ENCODE results near the gene CRY1.

The CRY1 gene

DNA sequence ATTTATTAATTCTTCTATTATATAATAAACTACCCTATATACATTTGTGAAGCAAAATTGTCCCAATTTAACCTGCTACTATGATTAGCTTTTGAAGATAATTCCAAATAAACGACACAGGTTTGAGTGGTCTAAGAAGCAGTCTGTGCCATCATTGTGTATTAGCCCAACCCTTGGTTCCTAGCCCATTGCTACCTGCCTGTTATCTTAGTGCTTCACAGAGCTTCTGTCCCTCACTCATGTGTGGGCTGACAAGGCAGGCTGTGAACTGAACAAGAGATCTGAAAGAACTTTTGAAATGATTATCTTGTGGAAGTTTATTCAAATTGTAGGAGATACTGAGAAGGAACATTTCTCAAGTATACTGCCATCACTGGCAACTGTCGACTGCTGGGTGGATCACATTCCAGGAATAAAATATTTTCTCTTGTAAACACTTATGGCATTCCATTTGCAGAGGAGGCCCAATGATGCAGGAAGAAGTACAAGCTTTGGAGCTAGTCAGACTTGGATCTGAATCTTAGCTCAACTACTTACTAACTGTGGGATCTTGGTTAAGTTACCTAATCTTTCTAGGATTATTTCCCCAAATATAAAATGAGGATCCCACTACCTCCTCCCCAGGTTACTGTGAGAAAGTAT is 98.6 kb downstream of the CRY1 start:
- DNase-seq (ENCODE audit: low read depth) = peak; percentile 79
- Histone ChIP-seq H3K27me3 (replicated peaks; ENCODE audit: control insufficient read depth, insufficient read depth, low read length) (no peaks in the 10 kb centered on the region), H3K4me1 (ENCODE audit: control insufficient read depth, insufficient read depth, low read length) (peaks cover 21% of the 10 kb centered on the region), H3K9me3 (ENCODE audit: control insufficient read depth, low read length) (no peaks in the 10 kb centered on the region), H3K36me3 (ENCODE audit: control insufficient read depth, insufficient read depth, low read length, severe bottlenecking) (peaks cover 8% of the 10 kb centered on the region), H3K9ac (ENCODE audit: low read length) (peak overlapping the region; percentile 27), H3K4me3 (ENCODE audit: low read length) (no peak overlapping the region)

DNA sequence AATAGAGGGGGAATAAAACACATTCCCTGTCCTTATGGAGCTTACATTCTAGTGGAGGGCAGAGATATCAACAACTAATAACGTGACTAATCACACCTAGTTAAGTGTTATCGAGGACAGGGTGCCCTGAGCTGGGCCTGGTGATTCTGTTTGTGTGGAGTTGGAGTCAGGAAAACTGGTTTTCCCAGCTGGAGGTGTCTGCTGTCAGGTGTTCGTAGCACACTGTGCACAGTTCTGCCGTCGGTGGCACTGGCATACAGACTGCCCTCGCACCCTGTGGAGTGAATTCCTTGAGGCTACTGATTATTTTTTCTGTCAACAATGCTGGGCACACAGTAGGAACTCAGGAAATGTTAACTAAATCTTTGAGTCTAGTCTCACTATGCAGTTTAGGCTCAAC is 105.5 kb downstream of the CRY1 start:
- no peak for DNase-seq (ENCODE audit: low read depth)
- Histone ChIP-seq H3K9me3 (ENCODE audit: control insufficient read depth, low read length) (no peaks in the 10 kb centered on the region), H3K4me1 (ENCODE audit: control insufficient read depth, insufficient read depth, low read length) (peaks cover 35% of the 10 kb centered on the region), H3K4me3 (ENCODE audit: low read length) (peak overlapping the region; percentile 93), H3K36me3 (ENCODE audit: control insufficient read depth, insufficient read depth, low read length, severe bottlenecking) (peaks cover 13% of the 10 kb centered on the region), H3K9ac (ENCODE audit: low read length) (peak overlapping the region; percentile 66), H3K27me3 (replicated peaks; ENCODE audit: control insufficient read depth, insufficient read depth, low read length) (no peaks in the 10 kb centered on the region)

DNA sequence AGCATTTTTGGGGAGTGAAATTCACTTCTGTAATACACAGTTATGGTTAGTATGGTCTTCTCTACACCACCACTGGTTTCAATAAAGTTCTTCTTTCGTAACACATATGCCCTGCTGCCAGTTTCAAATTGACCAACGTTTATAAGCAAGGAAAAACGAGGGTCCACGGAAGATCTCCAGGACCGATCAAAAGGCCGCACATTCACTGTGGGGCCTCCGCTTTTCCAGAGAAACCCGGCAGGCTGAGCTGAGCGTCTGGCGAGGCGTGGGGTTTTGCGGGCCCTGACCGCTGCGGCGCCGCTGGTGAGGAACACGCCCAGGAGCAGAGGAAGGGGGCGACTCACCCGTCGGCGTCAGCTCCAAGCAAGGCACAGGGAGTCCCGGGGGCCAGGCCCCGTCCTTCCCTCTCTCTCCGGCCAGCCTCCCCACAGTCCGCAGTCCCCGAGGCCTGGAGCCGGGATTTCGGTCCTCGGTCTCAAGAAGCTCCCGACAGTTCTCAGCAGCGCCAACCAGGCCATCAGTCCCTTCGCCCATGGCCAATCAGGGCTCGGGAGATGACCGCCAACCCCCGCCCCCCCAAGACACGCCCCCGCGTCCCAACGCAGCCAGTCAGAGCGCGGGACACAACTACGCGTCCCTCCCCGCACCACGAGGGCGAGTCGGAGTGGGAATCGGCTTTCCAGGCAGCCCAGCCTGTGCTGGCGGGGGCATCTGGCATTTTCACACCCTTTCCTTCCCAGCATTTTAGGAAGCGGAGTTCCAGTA is 106.5 kb downstream of the CRY1 start, which contains the start of gene MTERF2:
MTERF2 (minus strand) TSS at position 522 of the 765 bp plus-strand sequence. CDS start 8,432 bp downstream, outside the sequence.
- Histone ChIP-seq H3K4me1 (ENCODE audit: control insufficient read depth, insufficient read depth, low read length) (peaks cover 40% of the 10 kb centered on the region), H3K4me3 (ENCODE audit: low read length) (peak within 1 kb of the TSS; percentile 93), H3K27me3 (replicated peaks; ENCODE audit: control insufficient read depth, insufficient read depth, low read length) (no peaks in the 10 kb centered on the region), H3K36me3 (ENCODE audit: control insufficient read depth, insufficient read depth, low read length, severe bottlenecking) (peaks cover 16% of the 10 kb centered on the region), H3K9ac (ENCODE audit: low read length) (peak within 1 kb of the TSS; percentile 95), H3K9me3 (ENCODE audit: control insufficient read depth, low read length) (no peaks in the 10 kb centered on the region)
- peak; percentile 99 for DNase-seq (ENCODE audit: low read depth)

DNA sequence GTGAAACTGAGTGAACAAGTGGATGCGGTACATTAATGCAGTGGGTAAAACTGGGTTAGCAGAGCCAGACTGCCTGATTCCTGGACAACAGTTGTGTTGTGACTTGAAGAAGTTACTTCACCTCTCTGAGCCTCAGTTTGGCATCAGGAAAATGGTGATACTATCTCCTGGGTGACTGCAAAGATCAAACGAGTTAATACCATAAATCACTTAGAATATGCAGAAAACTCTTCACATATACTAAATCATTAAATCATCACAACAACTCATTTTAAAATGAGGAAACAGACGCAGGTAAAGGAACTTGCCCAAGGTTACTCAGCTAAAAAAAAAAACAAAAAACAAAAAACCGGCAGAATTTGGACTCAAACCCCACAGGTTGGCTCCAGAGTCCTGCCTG is 107.2 kb downstream of the CRY1 start:
- Histone ChIP-seq H3K9ac (ENCODE audit: low read length) (peak overlapping the region; percentile 95), H3K9me3 (ENCODE audit: control insufficient read depth, low read length) (no peaks in the 10 kb centered on the region), H3K4me3 (ENCODE audit: low read length) (peak overlapping the region; percentile 93), H3K4me1 (ENCODE audit: control insufficient read depth, insufficient read depth, low read length) (peaks cover 47% of the 10 kb centered on the region), H3K27me3 (replicated peaks; ENCODE audit: control insufficient read depth, insufficient read depth, low read length) (no peaks in the 10 kb centered on the region), H3K36me3 (ENCODE audit: control insufficient read depth, insufficient read depth, low read length, severe bottlenecking) (peaks cover 16% of the 10 kb centered on the region)
- no peak for DNase-seq (ENCODE audit: low read depth)

DNA sequence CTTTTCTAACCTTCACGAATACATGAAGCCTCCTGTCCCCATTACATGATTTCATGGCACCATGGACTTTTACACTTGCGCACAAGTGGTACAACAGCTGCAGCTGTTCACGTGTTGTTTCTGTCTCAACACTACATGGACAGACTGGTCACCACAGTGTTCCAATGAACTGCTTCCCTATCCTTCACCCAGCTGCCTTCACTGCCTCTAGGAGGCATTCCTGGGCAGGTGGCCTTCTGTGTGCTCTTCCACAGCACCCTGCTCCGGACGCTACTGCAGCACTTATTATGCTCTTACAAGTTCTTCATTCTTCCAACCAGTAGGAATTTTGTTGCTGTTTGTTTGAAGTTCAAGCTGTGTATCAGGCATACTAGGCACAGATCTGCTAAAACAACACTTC is 107.9 kb downstream of the CRY1 start:
- Histone ChIP-seq H3K36me3 (ENCODE audit: control insufficient read depth, insufficient read depth, low read length, severe bottlenecking) (peaks cover 16% of the 10 kb centered on the region), H3K27me3 (replicated peaks; ENCODE audit: control insufficient read depth, insufficient read depth, low read length) (no peaks in the 10 kb centered on the region), H3K4me3 (ENCODE audit: low read length) (peak overlapping the region; percentile 93), H3K9me3 (ENCODE audit: control insufficient read depth, low read length) (no peaks in the 10 kb centered on the region), H3K4me1 (ENCODE audit: control insufficient read depth, insufficient read depth, low read length) (peaks cover 50% of the 10 kb centered on the region), H3K9ac (ENCODE audit: low read length) (peak overlapping the region; percentile 95)
- no peak for DNase-seq (ENCODE audit: low read depth)

DNA sequence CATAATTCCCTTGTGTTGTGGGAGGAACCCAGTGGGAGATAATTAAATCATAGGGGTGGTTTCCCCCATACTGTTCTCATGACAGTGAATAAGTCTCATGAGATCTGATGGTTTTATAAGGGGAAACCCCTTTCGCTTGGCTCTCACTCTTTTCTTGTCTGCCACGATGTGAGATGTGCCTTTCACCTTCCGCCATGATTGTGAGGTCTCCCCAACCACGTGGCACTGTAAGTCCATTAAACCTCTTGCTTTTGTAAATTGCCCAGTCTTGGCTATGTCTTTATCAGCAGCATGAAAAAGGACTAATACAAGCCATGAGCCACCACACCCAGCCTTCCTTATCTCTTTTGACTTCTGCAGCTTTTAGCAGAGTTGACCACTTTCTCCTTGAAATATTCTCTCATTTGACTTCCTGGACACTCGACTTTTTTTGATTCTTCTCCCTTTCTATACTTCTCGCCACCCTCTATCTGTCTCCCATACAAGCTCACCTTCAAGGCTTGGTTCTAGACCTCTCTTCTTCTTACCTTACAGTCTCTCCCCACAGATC is 108.7 kb downstream of the CRY1 start:
- no peaks in the 10 kb centered on the region for H3K27me3 ChIP-seq (replicated peaks; ENCODE audit: control insufficient read depth, insufficient read depth, low read length)
- H3K9ac ChIP-seq (ENCODE audit: low read length) = no peak overlapping the region
- no peak for DNase-seq (ENCODE audit: low read depth)
- peaks cover 50% of the 10 kb centered on the region for H3K4me1 ChIP-seq (ENCODE audit: control insufficient read depth, insufficient read depth, low read length)
- peaks cover 16% of the 10 kb centered on the region for H3K36me3 ChIP-seq (ENCODE audit: control insufficient read depth, insufficient read depth, low read length, severe bottlenecking)
- no peaks in the 10 kb centered on the region for H3K9me3 ChIP-seq (ENCODE audit: control insufficient read depth, low read length)
- peak overlapping the region; percentile 93 for H3K4me3 ChIP-seq (ENCODE audit: low read length)

DNA sequence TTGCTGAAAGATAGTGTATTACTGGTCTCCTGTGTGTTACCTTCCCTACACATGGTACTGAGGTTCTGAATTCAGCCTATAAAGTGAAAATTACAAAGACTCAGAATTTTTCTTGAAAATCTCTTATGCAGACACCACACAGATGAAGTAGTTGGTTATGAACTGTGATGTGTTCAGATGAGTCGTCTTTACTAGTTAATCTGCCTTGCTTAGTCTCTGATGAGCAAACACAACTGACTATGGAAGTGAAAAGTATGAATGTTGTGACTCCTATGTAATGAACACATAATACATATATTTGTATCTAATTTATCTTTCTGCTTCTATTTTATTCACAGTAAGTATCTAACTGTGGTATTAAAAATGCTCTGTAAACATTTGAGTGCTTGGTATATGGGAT is 111.1 kb downstream of the CRY1 start:
- peaks cover 50% of the 10 kb centered on the region for H3K4me1 ChIP-seq (ENCODE audit: control insufficient read depth, insufficient read depth, low read length)
- no peaks in the 10 kb centered on the region for H3K27me3 ChIP-seq (replicated peaks; ENCODE audit: control insufficient read depth, insufficient read depth, low read length)
- DNase-seq (ENCODE audit: low read depth) = no peak
- no peak overlapping the region for H3K4me3 ChIP-seq (ENCODE audit: low read length)
- H3K9me3 ChIP-seq (ENCODE audit: control insufficient read depth, low read length) = no peaks in the 10 kb centered on the region
- peaks cover 25% of the 10 kb centered on the region for H3K36me3 ChIP-seq (ENCODE audit: control insufficient read depth, insufficient read depth, low read length, severe bottlenecking)
- no peak overlapping the region for H3K9ac ChIP-seq (ENCODE audit: low read length)

DNA sequence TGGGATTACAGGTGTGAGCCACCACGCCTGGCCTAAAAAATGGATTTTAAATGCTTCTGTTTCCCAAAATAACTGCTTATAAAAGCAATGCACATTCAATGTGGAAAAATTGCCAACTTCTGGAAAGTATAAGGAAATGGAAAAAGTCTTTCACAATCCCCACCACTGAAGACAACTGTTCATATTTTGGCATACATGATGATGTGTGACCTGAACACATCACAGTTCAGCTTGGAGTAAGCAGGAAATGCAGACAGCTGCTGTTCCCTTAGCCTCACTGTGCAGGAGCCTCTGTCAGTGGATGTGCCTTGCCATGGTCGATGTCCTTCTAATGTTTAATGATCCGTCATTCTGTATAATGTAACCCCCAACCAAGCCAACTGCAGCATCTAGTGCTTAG is 111.6 kb downstream of the CRY1 start:
- H3K36me3 ChIP-seq (ENCODE audit: control insufficient read depth, insufficient read depth, low read length, severe bottlenecking) = peaks cover 25% of the 10 kb centered on the region
- peaks cover 54% of the 10 kb centered on the region for H3K4me1 ChIP-seq (ENCODE audit: control insufficient read depth, insufficient read depth, low read length)
- DNase-seq (ENCODE audit: low read depth) = peak; percentile 40
- H3K4me3 ChIP-seq (ENCODE audit: low read length) = no peak overlapping the region
- no peaks in the 10 kb centered on the region for H3K9me3 ChIP-seq (ENCODE audit: control insufficient read depth, low read length)
- no peaks in the 10 kb centered on the region for H3K27me3 ChIP-seq (replicated peaks; ENCODE audit: control insufficient read depth, insufficient read depth, low read length)
- H3K9ac ChIP-seq (ENCODE audit: low read length) = no peak overlapping the region

DNA sequence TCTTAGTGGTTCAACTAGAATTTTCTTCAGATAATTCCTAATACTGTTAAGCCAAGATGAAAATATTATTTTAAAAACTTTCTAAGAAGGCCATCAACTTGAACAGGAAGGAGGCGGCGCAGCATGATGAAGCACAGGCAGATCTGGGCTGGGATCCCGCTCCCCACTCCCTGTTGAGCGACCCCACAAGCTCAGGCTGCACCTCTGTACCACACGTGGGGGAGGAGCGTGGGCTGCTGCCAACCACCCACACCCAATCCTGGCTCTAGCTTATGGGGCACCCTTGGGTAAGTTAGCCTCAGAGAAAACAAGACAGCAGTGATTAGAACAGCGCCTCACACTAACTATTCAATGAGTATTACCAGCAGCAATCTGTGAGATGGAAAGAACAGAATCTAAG is 112.4 kb downstream of the CRY1 start:
- H3K4me1 ChIP-seq (ENCODE audit: control insufficient read depth, insufficient read depth, low read length) = peaks cover 58% of the 10 kb centered on the region
- peaks cover 25% of the 10 kb centered on the region for H3K36me3 ChIP-seq (ENCODE audit: control insufficient read depth, insufficient read depth, low read length, severe bottlenecking)
- H3K9me3 ChIP-seq (ENCODE audit: control insufficient read depth, low read length) = no peaks in the 10 kb centered on the region
- no peak overlapping the region for H3K4me3 ChIP-seq (ENCODE audit: low read length)
- no peak overlapping the region for H3K9ac ChIP-seq (ENCODE audit: low read length)
- no peaks in the 10 kb centered on the region for H3K27me3 ChIP-seq (replicated peaks; ENCODE audit: control insufficient read depth, insufficient read depth, low read length)
- no peak for DNase-seq (ENCODE audit: low read depth)

DNA sequence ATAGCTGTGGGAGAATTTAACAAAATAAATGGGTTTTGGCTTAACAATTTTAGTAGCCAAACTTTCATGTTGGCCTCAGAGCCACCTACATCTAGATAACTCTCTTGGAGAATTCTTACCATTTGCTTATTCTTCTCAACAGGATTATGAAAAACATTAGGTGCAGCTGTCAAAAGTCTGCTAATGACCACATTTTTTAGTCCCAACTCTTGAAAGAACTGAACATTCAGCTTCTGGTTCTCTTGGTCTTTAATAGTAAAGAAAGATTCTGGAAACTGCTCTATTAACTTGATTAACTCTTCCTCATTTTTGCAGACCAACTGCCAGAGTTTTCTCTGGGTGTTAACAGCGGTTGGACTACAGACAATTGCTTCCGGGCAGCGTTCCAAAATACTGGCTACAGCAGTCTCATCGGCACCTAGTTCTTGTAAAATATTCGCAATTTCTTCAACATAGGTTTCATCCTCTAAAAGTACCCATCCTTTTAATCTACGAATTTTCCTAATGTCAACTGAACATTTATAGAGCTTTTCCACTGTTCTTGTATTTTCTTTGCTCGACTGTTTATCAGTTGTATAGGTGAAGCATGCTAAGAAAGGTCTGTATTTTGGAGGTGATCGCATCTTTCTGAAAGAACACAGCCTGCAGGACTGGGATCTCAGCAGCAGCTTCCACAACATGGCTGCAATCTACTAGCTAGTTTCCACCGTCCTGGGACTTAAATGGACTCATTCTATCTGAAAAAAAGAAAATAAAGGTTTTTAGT is 115.1 kb downstream of the CRY1 start:
- H3K9ac ChIP-seq (ENCODE audit: low read length) = peak overlapping the region; percentile 57
- no peak for DNase-seq (ENCODE audit: low read depth)
- H3K27me3 ChIP-seq (replicated peaks; ENCODE audit: control insufficient read depth, insufficient read depth, low read length) = no peaks in the 10 kb centered on the region
- peaks cover 32% of the 10 kb centered on the region for H3K36me3 ChIP-seq (ENCODE audit: control insufficient read depth, insufficient read depth, low read length, severe bottlenecking)
- no peaks in the 10 kb centered on the region for H3K9me3 ChIP-seq (ENCODE audit: control insufficient read depth, low read length)
- H3K4me1 ChIP-seq (ENCODE audit: control insufficient read depth, insufficient read depth, low read length) = peaks cover 74% of the 10 kb centered on the region
- H3K4me3 ChIP-seq (ENCODE audit: low read length) = peak overlapping the region; percentile 8

DNA sequence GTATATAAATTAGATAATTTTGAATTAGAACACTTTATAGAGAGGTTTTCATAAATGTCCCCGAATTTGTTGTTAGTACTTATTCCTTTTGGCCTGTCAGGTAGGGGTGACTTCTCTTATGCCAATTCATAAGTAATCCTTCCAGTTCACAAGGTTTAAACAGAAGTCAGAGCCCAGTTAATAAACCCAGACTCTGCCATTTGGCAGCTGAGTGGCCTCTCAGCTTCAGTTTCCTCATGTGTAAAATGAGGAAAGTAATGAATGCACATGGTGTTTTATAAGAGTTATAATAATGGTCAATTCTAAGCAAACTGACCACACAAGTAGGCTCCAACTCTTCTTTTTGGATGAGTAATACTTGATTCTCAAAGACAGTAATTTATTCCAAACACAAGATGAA is 116.7 kb downstream of the CRY1 start:
- H3K9me3 ChIP-seq (ENCODE audit: control insufficient read depth, low read length) = no peaks in the 10 kb centered on the region
- no peak overlapping the region for H3K9ac ChIP-seq (ENCODE audit: low read length)
- H3K27me3 ChIP-seq (replicated peaks; ENCODE audit: control insufficient read depth, insufficient read depth, low read length) = no peaks in the 10 kb centered on the region
- peak overlapping the region; percentile 2 for H3K4me3 ChIP-seq (ENCODE audit: low read length)
- no peak for DNase-seq (ENCODE audit: low read depth)
- peaks cover 42% of the 10 kb centered on the region for H3K36me3 ChIP-seq (ENCODE audit: control insufficient read depth, insufficient read depth, low read length, severe bottlenecking)
- peaks cover 70% of the 10 kb centered on the region for H3K4me1 ChIP-seq (ENCODE audit: control insufficient read depth, insufficient read depth, low read length)
